Hepatocyte (in vitro differentiated cells): ENCODE data around the gene FLCN.

Experiments
- EZH2 ChIP-seq: fragments of 200-600 bp; sonication (generic); IDR thresholded peaks from 2 replicates; pipeline ENCODE4 v1.6.1; 2016; ENCODE audit warnings: antibody characterized with exemption, mild to moderate bottlenecking, borderline replicate concordance
- EZH2phosphoT487 ChIP-seq: fragments of 200-600 bp; sonication (generic); IDR thresholded peaks from one replicate; pipeline ENCODE4 v1.6.1; 2018; ENCODE audit warnings: antibody characterized with exemption, mild to moderate bottlenecking, low read depth, moderate library complexity; ENCODE audit not compliant: unreplicated experiment, severe bottlenecking
- TF ChIP-seq, protein P1 (sequence below): fragments of 200-600 bp; sonication (generic); IDR thresholded peaks from 2 replicates; pipeline ENCODE4 v1.5.1; 2016; ENCODE audit warnings: antibody characterized with exemption, mild to moderate bottlenecking; ENCODE audit not compliant: poor library complexity

DNA sequence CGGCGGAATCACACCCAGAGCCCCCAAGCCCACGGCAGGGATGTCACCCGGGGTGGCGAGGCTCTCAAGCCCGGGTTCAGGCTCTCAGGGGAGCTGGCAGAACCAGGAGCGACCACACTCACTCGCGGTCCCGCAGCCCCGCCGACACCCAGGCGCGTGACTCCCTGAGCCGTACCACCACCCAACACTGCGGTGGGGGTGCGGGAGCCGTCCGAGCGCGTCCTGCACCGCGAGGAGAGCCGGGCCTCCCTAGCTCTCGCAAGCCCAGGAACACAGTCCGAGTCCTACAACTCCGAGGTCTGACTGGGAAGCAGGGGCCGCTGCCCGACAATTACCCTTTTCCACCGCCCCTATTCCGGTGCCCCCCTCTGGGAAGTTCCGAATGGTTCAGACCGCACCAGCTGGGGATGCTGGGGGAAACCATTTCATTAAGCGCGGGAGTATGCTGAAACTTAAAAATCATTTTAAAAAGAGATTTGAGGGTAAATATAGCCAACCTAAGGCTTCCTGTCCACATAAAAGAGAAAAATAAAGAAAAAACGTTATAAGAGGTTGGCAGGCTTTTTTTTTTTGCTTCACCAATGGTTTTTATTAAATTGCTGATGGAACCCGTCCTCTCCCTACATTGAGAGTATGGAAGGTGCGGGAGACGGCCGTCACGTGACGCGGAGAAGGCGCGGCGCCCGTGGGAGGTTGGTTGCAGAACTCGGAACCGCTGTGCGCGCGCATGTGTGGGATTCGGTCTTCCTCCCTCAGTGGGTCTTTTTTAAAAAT, at the start of gene FLCN:
- TF ChIP-seq, protein P1, sequence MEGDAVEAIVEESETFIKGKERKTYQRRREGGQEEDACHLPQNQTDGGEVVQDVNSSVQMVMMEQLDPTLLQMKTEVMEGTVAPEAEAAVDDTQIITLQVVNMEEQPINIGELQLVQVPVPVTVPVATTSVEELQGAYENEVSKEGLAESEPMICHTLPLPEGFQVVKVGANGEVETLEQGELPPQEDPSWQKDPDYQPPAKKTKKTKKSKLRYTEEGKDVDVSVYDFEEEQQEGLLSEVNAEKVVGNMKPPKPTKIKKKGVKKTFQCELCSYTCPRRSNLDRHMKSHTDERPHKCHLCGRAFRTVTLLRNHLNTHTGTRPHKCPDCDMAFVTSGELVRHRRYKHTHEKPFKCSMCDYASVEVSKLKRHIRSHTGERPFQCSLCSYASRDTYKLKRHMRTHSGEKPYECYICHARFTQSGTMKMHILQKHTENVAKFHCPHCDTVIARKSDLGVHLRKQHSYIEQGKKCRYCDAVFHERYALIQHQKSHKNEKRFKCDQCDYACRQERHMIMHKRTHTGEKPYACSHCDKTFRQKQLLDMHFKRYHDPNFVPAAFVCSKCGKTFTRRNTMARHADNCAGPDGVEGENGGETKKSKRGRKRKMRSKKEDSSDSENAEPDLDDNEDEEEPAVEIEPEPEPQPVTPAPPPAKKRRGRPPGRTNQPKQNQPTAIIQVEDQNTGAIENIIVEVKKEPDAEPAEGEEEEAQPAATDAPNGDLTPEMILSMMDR: no peak
- TF ChIP-seq EZH2 (no peak), EZH2phosphoT487 (no peak)
